GM21825 (cell line): ENCODE measurements around the gene NOM1.
"Not testable (repeated sequence)": the region's sequence is repeated elsewhere in the genome, so short reads cannot be mapped to it uniquely, and the experiment has no call there.

ENCODE experiments used
- ATAC-seq: cut with Tn5 transposase; IDR thresholded peaks from one replicate; pipeline ENCODE4 v1.9.1; 2021; ENCODE audit warnings: mild to moderate bottlenecking, moderate library complexity; ENCODE audit not compliant: unreplicated experiment

Gene NOM1

GRCh38 chr7:156940421-156941122, 8.9 kb upstream of the NOM1 start:
- no peak for ATAC-seq

- no peak for ATAC-seq
These were observed 7.9 kb upstream of the NOM1 start for GRCh38 chr7:156941393-156942182.

- ATAC-seq, result no peak
These were observed 6.8 kb upstream of the NOM1 start for GRCh38 chr7:156942708-156943090.

GRCh38 chr7:156943091-156944041, 6.1 kb upstream of the NOM1 start:
- no peak for ATAC-seq

- ATAC-seq, result no peak
These were observed 4.6 kb upstream of the NOM1 start for GRCh38 chr7:156944876-156945275.

GRCh38 chr7:156947120-156947843, 2.2 kb upstream of the NOM1 start:
- ATAC-seq, result no peak

- ATAC-seq, result no peak
These were observed 1.2 kb upstream of the NOM1 start for GRCh38 chr7:156948361-156948760.

- ATAC-seq, result no peak
These were observed 908 bp downstream of the NOM1 start for GRCh38 chr7:156950381-156950858.

GRCh38 chr7:156953215-156953614, 3.7 kb downstream of the NOM1 start:
- not testable (repeated sequence) for ATAC-seq

- no peak for ATAC-seq
These were observed 5.4 kb downstream of the NOM1 start for GRCh38 chr7:156954941-156955340.

- ATAC-seq, result no peak
These were observed 7.2 kb downstream of the NOM1 start for GRCh38 chr7:156956727-156957126.

- no peak for ATAC-seq
These were observed 12.6 kb downstream of the NOM1 start for GRCh38 chr7:156962145-156962544.

- no peak for ATAC-seq
These were observed 13.4 kb downstream of the NOM1 start for GRCh38 chr7:156962897-156963296.

- no peak for ATAC-seq
These were observed 14.0 kb downstream of the NOM1 start for GRCh38 chr7:156963472-156963871.

GRCh38 chr7:156964971-156965370, 15.5 kb downstream of the NOM1 start:
- ATAC-seq, result no peak

GRCh38 chr7:156966387-156966786, 16.9 kb downstream of the NOM1 start:
- ATAC-seq, result no peak

GRCh38 chr7:156968183-156968582, 18.7 kb downstream of the NOM1 start:
- ATAC-seq, result no peak

- no peak for ATAC-seq
These were observed 20.5 kb downstream of the NOM1 start for GRCh38 chr7:156969972-156970420.

GRCh38 chr7:156975620-156976019, 26.1 kb downstream of the NOM1 start:
- ATAC-seq, result no peak

- no peak for ATAC-seq
These were observed 29.6 kb downstream of the NOM1 start for GRCh38 chr7:156979007-156979606.
